Upper lobe of right lung (tissue), 1 donor: ENCODE results near the gene PTTG1IP2. TPM values are rescaled to one million over a fixed set of nuclear protein-coding genes. Genes with fewer than 3 reads are reported as not detected.
"Not testable (repeated sequence)": the region's sequence is repeated elsewhere in the genome, so short reads cannot be mapped to it uniquely, and the experiment has no call there.

Experiments used
- ATAC-seq: fragments of 200-7000 bp; cut with Tn5 transposase; one replicate; pipeline ENCODE4 v1.9.1; 2020; ENCODE audit warnings: mild to moderate bottlenecking, moderate library complexity
- DNase-seq: peaks from one replicate; pipeline ENCODE4 v3.0.0-alpha.2; 2020
- H3K27ac ChIP-seq: fragments of 200-600 bp; one replicate; pipeline ENCODE4 v1.8.0; 2022
- H3K27me3 ChIP-seq: fragments of 200-600 bp; one replicate; pipeline ENCODE4 v1.8.0; 2022; ENCODE audit warnings: mild to moderate bottlenecking
- H3K36me3 ChIP-seq: fragments of 200-600 bp; one replicate; pipeline ENCODE4 v1.8.0; 2022
- H3K4me1 ChIP-seq: fragments of 200-600 bp; one replicate; pipeline ENCODE4 v1.8.0; 2022
- H3K4me3 ChIP-seq: fragments of 200-600 bp; one replicate; pipeline ENCODE4 v1.8.0; 2022; ENCODE audit warnings: mild to moderate bottlenecking
- H3K9me3 ChIP-seq: fragments of 200-600 bp; one replicate; pipeline ENCODE4 v1.8.0; 2022
- intact Hi-C: fragments of 100-400 bp; cut with DNase I; formaldehyde crosslinking; loops from one replicate; pipeline ENCODE4 v1.11.0; 2022
- total RNA-seq: library from RNA; stranded (reverse); fragmentation: NEBNext Ultra II Directional; extraction: Animal tissue kit (Norgen Biotek cat#: 25700); gene quantifications from one replicate; pipeline ENCODE4 v1.2.1, GENCODE V29; 2021
- TF ChIP-seq, protein P1 (sequence below): fragments of 200-600 bp; IDR thresholded peaks from one replicate; pipeline ENCODE4 v1.8.0; 2022; ENCODE audit warnings: antibody characterized with exemption
- donor health status: DM: no; HTN: yes; CAD: no; lungs with severe emphysema.

The PTTG1IP2 gene
- total RNA-seq, 1 donor from 2014 or later = not detected

DNA sequence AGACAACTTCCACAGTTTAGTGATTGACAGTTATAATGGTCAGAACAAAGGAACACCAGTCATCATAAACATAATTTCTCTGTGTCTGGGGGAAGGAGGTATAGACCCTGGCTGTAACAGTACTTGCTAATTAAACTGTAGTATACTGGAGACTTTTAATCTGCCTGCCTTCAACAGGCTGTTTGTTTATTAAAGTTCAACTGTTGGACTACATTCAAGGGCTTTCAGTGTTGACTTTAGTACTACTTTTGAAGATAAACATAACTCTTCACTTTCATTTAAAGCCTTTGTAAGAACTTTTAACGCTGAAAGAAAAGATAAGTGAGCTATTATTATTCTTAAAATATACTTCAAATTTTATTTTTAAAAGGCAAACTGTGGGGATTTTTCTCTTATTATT, 15.5 kb upstream of the PTTG1IP2 start:
- ATAC-seq (no peak), DNase-seq (no peak)
- Histone ChIP-seq H3K9me3 (no peaks in the 10 kb centered on the region), H3K4me3 (no peak overlapping the region), H3K27me3 (no peaks in the 10 kb centered on the region), H3K27ac (no peak overlapping the region), H3K4me1 (no peaks in the 10 kb centered on the region), H3K36me3 (no peaks in the 10 kb centered on the region)
- intact Hi-C loops = no loop called here
- TF ChIP-seq, protein P1, sequence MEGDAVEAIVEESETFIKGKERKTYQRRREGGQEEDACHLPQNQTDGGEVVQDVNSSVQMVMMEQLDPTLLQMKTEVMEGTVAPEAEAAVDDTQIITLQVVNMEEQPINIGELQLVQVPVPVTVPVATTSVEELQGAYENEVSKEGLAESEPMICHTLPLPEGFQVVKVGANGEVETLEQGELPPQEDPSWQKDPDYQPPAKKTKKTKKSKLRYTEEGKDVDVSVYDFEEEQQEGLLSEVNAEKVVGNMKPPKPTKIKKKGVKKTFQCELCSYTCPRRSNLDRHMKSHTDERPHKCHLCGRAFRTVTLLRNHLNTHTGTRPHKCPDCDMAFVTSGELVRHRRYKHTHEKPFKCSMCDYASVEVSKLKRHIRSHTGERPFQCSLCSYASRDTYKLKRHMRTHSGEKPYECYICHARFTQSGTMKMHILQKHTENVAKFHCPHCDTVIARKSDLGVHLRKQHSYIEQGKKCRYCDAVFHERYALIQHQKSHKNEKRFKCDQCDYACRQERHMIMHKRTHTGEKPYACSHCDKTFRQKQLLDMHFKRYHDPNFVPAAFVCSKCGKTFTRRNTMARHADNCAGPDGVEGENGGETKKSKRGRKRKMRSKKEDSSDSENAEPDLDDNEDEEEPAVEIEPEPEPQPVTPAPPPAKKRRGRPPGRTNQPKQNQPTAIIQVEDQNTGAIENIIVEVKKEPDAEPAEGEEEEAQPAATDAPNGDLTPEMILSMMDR = no peak

DNA sequence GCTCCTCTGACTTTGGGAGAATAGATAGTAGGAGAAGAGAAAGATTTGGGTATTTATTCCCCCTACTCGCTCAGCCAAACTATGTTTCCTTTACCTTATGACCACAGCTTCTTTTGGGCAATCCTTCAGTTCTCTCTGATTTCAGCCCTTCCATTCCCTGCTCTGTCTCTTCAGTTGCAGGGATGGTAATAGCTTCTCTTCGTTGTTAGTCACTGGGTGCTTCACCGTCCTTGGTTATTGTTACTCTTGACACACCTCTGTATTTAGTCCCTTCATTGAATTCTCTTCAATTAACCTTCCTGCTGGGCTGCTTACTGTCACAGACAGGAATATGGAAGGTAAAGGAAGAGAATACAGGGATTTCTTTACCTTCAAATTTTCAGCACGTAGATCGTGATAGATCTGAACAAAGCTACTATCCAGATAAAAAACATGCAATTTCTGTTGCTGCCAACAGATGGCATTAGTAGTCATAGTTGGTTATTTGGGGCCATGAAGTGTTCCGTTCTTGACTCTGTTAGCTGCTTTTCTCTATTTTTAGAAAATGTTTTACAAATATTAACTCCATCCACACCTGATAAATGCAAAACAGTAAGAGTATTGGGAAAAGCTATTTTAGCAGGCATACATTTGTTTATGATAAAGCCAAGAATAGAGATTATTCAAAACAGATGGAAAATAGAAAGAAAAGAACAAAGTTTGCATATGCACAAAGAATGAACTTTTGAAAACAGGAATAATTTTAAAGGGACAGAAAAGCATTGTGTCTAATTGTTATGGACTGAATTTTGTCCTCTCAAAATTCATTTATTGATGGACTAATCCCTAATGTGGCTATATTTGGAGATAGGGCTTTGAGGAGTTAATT, 14.0 kb upstream of the PTTG1IP2 start:
- H3K4me3 ChIP-seq = no peak overlapping the region
- H3K9me3 ChIP-seq = no peaks in the 10 kb centered on the region
- DNase-seq (no peak), ATAC-seq (peak; percentile 84)
- H3K36me3 ChIP-seq = no peaks in the 10 kb centered on the region
- TF ChIP-seq, protein P1 = peak; percentile 68
- no peaks in the 10 kb centered on the region for H3K27me3 ChIP-seq
- H3K27ac ChIP-seq = no peak overlapping the region
- intact Hi-C loops = loop anchor here (5.0 kb wide), 1 partner anchor 172 kb away; no protein-coding TSS in a partner anchor
- H3K4me1 ChIP-seq = no peaks in the 10 kb centered on the region

DNA sequence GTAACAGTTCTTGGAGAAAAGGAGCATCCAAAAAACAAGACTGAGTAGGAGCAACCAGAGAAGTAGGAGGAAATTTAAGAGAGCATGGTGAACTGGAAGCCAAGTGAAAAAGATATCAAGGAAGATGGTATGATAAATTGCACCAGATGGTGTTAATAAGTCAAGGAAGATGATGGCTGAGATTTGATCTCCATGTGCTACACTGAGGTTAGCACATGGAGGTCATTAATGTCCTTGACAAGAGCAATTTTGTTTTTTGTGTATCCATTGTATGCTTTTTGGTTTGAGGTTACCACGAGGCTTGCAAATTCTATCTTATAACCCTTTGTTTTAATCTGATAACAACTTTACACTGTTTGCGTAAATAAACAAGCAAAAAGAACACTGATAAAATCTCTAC, 11.3 kb upstream of the PTTG1IP2 start:
- Histone ChIP-seq H3K27me3 (no peaks in the 10 kb centered on the region), H3K36me3 (no peaks in the 10 kb centered on the region), H3K4me3 (no peak overlapping the region), H3K9me3 (no peaks in the 10 kb centered on the region), H3K27ac (no peak overlapping the region), H3K4me1 (peaks cover 4% of the 10 kb centered on the region)
- intact Hi-C loops = loop anchor here (5.0 kb wide), 1 partner anchor 169 kb away; no protein-coding TSS in a partner anchor
- TF ChIP-seq, protein P1 = no peak
- ATAC-seq (no peak), DNase-seq (no peak)

DNA sequence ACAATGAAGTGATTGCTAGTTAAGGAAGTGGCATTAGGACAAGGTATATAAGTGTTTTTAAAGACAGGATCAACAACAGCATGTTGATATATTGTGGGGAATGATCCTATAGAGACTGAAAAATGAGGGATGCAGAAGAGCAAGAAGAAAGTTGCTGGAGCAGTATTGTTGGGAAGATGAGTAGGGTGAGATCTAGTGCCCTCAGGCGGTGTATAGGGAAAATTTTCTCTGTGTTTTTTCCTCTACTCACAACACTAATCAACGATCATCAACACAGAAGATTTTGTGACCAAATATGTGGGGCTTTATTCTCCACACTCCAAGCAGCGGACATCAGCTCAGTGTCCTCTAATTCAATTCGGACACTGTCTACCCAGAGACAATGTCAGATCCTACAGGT, 9.6 kb upstream of the PTTG1IP2 start:
- no peaks in the 10 kb centered on the region for H3K27me3 ChIP-seq
- no peaks in the 10 kb centered on the region for H3K36me3 ChIP-seq
- DNase-seq = no peak
- intact Hi-C loops = loop anchor here (5.0 kb wide), 1 partner anchor 167 kb away; no protein-coding TSS in a partner anchor
- ATAC-seq = no peak
- H3K4me3 ChIP-seq = no peak overlapping the region
- H3K27ac ChIP-seq = no peak overlapping the region
- TF ChIP-seq, protein P1 = no peak
- peaks cover 4% of the 10 kb centered on the region for H3K4me1 ChIP-seq
- H3K9me3 ChIP-seq = no peaks in the 10 kb centered on the region

DNA sequence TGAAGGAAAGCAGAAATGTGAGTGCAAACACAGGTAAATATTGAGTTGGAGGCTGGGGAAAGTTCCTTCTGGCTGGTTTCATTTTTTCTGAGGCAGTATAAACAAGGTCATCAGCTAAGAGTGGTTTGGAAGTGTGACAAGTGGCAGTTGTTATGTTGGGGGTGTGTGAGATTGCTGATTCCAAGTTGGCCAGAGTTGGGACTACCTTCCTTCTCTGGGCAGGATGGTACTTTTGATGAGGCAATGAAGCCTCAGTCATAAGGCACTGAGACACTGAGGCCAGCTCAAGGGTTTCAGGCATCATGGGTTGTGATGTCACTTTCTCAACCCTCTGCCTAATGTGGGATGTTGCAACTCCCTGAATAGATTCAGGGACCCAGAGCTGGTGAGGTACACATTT, 8.2 kb upstream of the PTTG1IP2 start:
- ATAC-seq (peak; percentile 83), DNase-seq (no peak)
- intact Hi-C loops = no loop called here

DNA sequence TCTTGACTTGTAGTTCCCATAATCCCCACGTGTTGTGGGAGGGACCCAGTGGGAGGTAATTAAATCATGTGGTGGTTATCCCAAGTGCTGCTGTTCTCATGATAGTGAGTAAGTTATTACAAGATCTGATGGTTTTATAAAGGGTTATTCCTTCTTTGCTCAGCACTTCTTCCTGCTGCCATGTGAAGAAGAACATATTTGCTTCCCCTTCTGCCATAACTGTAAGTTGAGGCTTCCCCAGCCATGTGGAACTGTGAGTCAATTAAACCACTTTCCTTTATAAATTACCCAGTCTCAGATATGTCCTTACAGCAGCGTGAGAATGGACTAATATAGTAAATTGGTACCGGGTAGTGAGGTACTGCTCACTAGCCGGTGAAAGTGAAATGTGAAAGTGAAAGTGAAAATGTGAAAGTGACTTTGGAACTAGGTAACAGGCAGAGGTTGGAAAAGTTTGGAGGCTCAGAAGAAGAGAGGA, 6.2 kb upstream of the PTTG1IP2 start:
- H3K36me3 ChIP-seq, H3K9me3 ChIP-seq, H3K27me3 ChIP-seq, DNase-seq, intact Hi-C loops, H3K4me1 ChIP-seq: not testable (repeated sequence)
- peak; percentile 64 for ATAC-seq
- Histone ChIP-seq H3K27ac (peak overlapping the region; percentile 75), H3K4me3 (peak overlapping the region; percentile 46)

More for the DNA sequence above, 8.2 kb upstream of the PTTG1IP2 start:
- H3K27me3 ChIP-seq = no peaks in the 10 kb centered on the region
- no peaks in the 10 kb centered on the region for H3K9me3 ChIP-seq
- H3K36me3 ChIP-seq = no peaks in the 10 kb centered on the region
- peaks cover 4% of the 10 kb centered on the region for H3K4me1 ChIP-seq
- no peak overlapping the region for H3K4me3 ChIP-seq
- TF ChIP-seq, protein P1 = no peak
- H3K27ac ChIP-seq = no peak overlapping the region
